Neuronal stem cell (in vitro differentiated cells): ENCODE results near the gene RIC1.
A peak's percentile ranks its signal among the peaks of the same experiment; 100 is the strongest.

Source experiments
- DNase-seq: peaks from one replicate; pipeline ENCODE4 v3.0.0-alpha.2; 2013; ENCODE audit warnings: low spot score
- H2AFZ ChIP-seq: one replicate; pipeline ENCODE4 v1.6.1; 2013; ENCODE audit warnings: mild to moderate bottlenecking, low read length, inconsistent platforms
- H2AK5ac ChIP-seq: 2 replicates; pipeline ENCODE4 v1.6.1; 2013; ENCODE audit warnings: low read depth, mild to moderate bottlenecking, inconsistent platforms, low read length, moderate library complexity, mixed read lengths
- H2BK120ac ChIP-seq: 2 replicates; pipeline ENCODE4 v1.6.1; 2013; ENCODE audit warnings: low read depth, mild to moderate bottlenecking, inconsistent platforms, low read length, moderate library complexity, mixed read lengths
- H2BK12ac ChIP-seq: one replicate; pipeline ENCODE4 v1.6.1; 2013; ENCODE audit warnings: low read length, inconsistent platforms
- H2BK15ac ChIP-seq: 2 replicates; pipeline ENCODE4 v1.6.1; 2013; ENCODE audit warnings: mild to moderate bottlenecking, low read length, inconsistent platforms, mixed read lengths
- H2BK5ac ChIP-seq: one replicate; pipeline ENCODE4 v1.6.1; 2013; ENCODE audit warnings: inconsistent platforms, mild to moderate bottlenecking, low read length, moderate library complexity
- H3K14ac ChIP-seq: one replicate; pipeline ENCODE4 v1.6.1; 2013; ENCODE audit warnings: low read length, inconsistent platforms
- H3K18ac ChIP-seq: 2 replicates; pipeline ENCODE4 v1.6.1; 2013; ENCODE audit warnings: low read length, inconsistent platforms
- H3K23ac ChIP-seq: 2 replicates; pipeline ENCODE4 v1.6.1; 2013; ENCODE audit warnings: low read depth, mild to moderate bottlenecking, mixed read lengths, low read length, inconsistent platforms; ENCODE audit not compliant: poor library complexity
- H3K27ac ChIP-seq: replicated peaks from 3 replicates; pipeline ENCODE4 v1.5.1; 2013; ENCODE audit warnings: low read length, inconsistent platforms
- H3K27me3 ChIP-seq, 3 experiments: 2 replicates each; pipeline ENCODE4 v1.6.1; 2013; ENCODE audit warnings: low read length in 3 of 3, mild to moderate bottlenecking in 2 of 3, inconsistent platforms in 1 of 3, low read depth in 1 of 3, mixed read lengths in 1 of 3, moderate library complexity in 1 of 3; ENCODE audit not compliant: control insufficient read depth in 3 of 3, insufficient read depth in 3 of 3
- H3K36me3 ChIP-seq, 2 donors: replicated peaks in 1 of 2; 2 replicates each; pipeline ENCODE4 v1.6.1; 2013; ENCODE audit warnings: low read length in 2 of 2; ENCODE audit not compliant: control insufficient read depth in 2 of 2, insufficient read depth in 2 of 2
- H3K4ac ChIP-seq: 2 replicates; pipeline ENCODE4 v1.6.1; 2013; ENCODE audit warnings: inconsistent platforms, mild to moderate bottlenecking, low read length, moderate library complexity
- H3K4me1 ChIP-seq, 2 donors: 1 replicate in 1 of 2; 2 replicates in 1 of 2; pipeline ENCODE4 v1.6.1; 2013; ENCODE audit warnings: low read length in 2 of 2, low read depth in 1 of 2; ENCODE audit not compliant: control insufficient read depth in 2 of 2, insufficient read depth in 1 of 2
- H3K4me2 ChIP-seq: one replicate; pipeline ENCODE4 v1.6.1; 2013; ENCODE audit warnings: mild to moderate bottlenecking, low read length, inconsistent platforms; ENCODE audit not compliant: insufficient read depth, poor library complexity, severe bottlenecking
- H3K4me3 ChIP-seq, 2 donors: 2 replicates each; pipeline ENCODE4 v1.5.1; 2013; ENCODE audit warnings: low read length in 2 of 2, mild to moderate bottlenecking in 2 of 2, inconsistent platforms in 1 of 2, moderate library complexity in 1 of 2
- H3K79me1 ChIP-seq: one replicate; pipeline ENCODE4 v1.6.1; 2013; ENCODE audit warnings: low read depth, mild to moderate bottlenecking, inconsistent platforms, low read length, moderate library complexity
- H3K9ac ChIP-seq: one replicate; pipeline ENCODE4 v1.6.1; 2013; ENCODE audit warnings: mild to moderate bottlenecking, low read depth, low read length, inconsistent platforms; ENCODE audit not compliant: poor library complexity
- H3K9me3 ChIP-seq, 2 donors: replicated peaks in 1 of 2; 2 replicates each; pipeline versions ENCODE3 to v1.6.1; 2013; ENCODE audit warnings: low read length in 2 of 2, mild to moderate bottlenecking in 2 of 2, inconsistent platforms in 1 of 2, low read depth in 1 of 2, mixed read lengths in 1 of 2, moderate library complexity in 1 of 2; ENCODE audit not compliant: control insufficient read depth in 2 of 2, insufficient read depth in 1 of 2
- H4K8ac ChIP-seq: one replicate; pipeline ENCODE4 v1.6.1; 2013; ENCODE audit warnings: low read depth, mild to moderate bottlenecking, inconsistent platforms, low read length, moderate library complexity
- H4K91ac ChIP-seq: one replicate; pipeline ENCODE4 v1.6.1; 2013; ENCODE audit warnings: low read length, low read depth, mild to moderate bottlenecking, inconsistent platforms; ENCODE audit not compliant: poor library complexity
- WGBS, 2 donors: extraction: QIAGEN DNeasy Blood & Tissue Kit; methylation state at CpG; one replicate each; pipeline ENCODE4 v1.1.7; 2013; ENCODE audit warnings: missing lambda C conversion rate in 2 of 2, mixed read lengths in 1 of 2; ENCODE audit not compliant: insufficient read length in 2 of 2, insufficient replicate concordance in 1 of 2; ENCODE audit errors: extremely low coverage in 2 of 2; 5-methylcytosine and 5-hydroxymethylcytosine counted together

The RIC1 gene

GRCh38 chr9:5787759-5788302 is 158.9 kb downstream of the RIC1 start:
- Histone ChIP-seq H2AK5ac (no peak overlapping the region), H3K4me3 (no peak overlapping the region), H3K4ac (no peak overlapping the region), H3K27ac (no peak overlapping the region), H3K23ac (no peak overlapping the region), H2BK5ac (no peak overlapping the region), H3K9ac (no peak overlapping the region), H2AFZ (no peak overlapping the region), H3K18ac (no peak overlapping the region), H3K79me1 (peaks cover 1% of the 10 kb centered on the region), H4K91ac (no peak overlapping the region), H2BK15ac (no peak overlapping the region), H4K8ac (no peak overlapping the region), H2BK120ac (no peak overlapping the region), H3K4me1 (no peaks in the 10 kb centered on the region), H2BK12ac (no peak overlapping the region), H3K14ac (no peak overlapping the region), H3K9me3 (peaks cover 2 to 6% of the 10 kb centered on the region in 2 donors), H3K4me2 (no peak overlapping the region), H3K27me3 (no peaks in the 10 kb centered on the region), H3K36me3 (peaks cover 2 to 11% of the 10 kb centered on the region in 2 donors)
- DNase-seq = no peak
- WGBS, 2 donors = no CpG with 5 or more reads among the region's 2 CpGs

- Histone ChIP-seq H2AFZ (no peak overlapping the region), H3K9me3 (peaks cover 2 to 6% of the 10 kb centered on the region in 2 donors), H3K9ac (peak overlapping the region; percentile 2), H3K4me3 (peak overlapping the region in 1 of 2 donors; percentile 65), H3K14ac (no peak overlapping the region), H2BK12ac (no peak overlapping the region), H3K23ac (no peak overlapping the region), H3K4me1 (no peaks in the 10 kb centered on the region), H3K27ac (no peak overlapping the region), H4K8ac (no peak overlapping the region), H2BK15ac (no peak overlapping the region), H3K4me2 (no peak overlapping the region), H2BK120ac (no peak overlapping the region), H2AK5ac (no peak overlapping the region), H4K91ac (no peak overlapping the region), H3K27me3 (no peaks in the 10 kb centered on the region), H3K36me3 (peaks cover 2 to 11% of the 10 kb centered on the region in 2 donors), H3K18ac (no peak overlapping the region), H2BK5ac (no peak overlapping the region), H3K79me1 (no peaks in the 10 kb centered on the region), H3K4ac (no peak overlapping the region)
- DNase-seq = no peak
- WGBS, 2 donors = no CpG with 5 or more reads among the region's 5 CpGs
These were observed 160.6 kb downstream of the RIC1 start for GRCh38 chr9:5789489-5789888.

- no peak overlapping the region for H3K23ac ChIP-seq
- no peak overlapping the region for H3K27ac ChIP-seq
- no peak overlapping the region for H4K91ac ChIP-seq
These were observed 162.0 kb downstream of the RIC1 start for GRCh38 chr9:5790923-5791322.

GRCh38 chr9:5791870-5792269 is 163.0 kb downstream of the RIC1 start:
- no peaks in the 10 kb centered on the region for H3K27me3 ChIP-seq
- H2AK5ac ChIP-seq = no peak overlapping the region
- no peak overlapping the region for H3K27ac ChIP-seq
- H3K79me1 ChIP-seq = no peaks in the 10 kb centered on the region
- H3K9me3 ChIP-seq = peaks cover 2 to 6% of the 10 kb centered on the region in 2 donors
- DNase-seq = no peak
- no peak overlapping the region for H3K14ac ChIP-seq
- H3K4me2 ChIP-seq = no peak overlapping the region
- H3K23ac ChIP-seq = no peak overlapping the region
- no peak overlapping the region for H2BK15ac ChIP-seq
- H4K91ac ChIP-seq = no peak overlapping the region
- H3K4me3 ChIP-seq = no peak overlapping the region
- no CpG with 5 or more reads among the region's 3 CpGs for WGBS, 2 donors
- no peak overlapping the region for H2BK120ac ChIP-seq
- no peak overlapping the region for H3K18ac ChIP-seq
- H3K9ac ChIP-seq = no peak overlapping the region
- peaks cover 0 to 2% of the 10 kb centered on the region in 2 donors for H3K36me3 ChIP-seq
- no peak overlapping the region for H3K4ac ChIP-seq
- H2AFZ ChIP-seq = no peak overlapping the region
- H3K4me1 ChIP-seq = no peaks in the 10 kb centered on the region
- H4K8ac ChIP-seq = no peak overlapping the region
- no peak overlapping the region for H2BK5ac ChIP-seq
- no peak overlapping the region for H2BK12ac ChIP-seq

More at GRCh38 chr9:5790923-5791322, 162.0 kb downstream of the RIC1 start:
- H3K4me1 ChIP-seq = no peaks in the 10 kb centered on the region
- H2BK120ac ChIP-seq = no peak overlapping the region
- H3K9me3 ChIP-seq = peaks cover 2 to 6% of the 10 kb centered on the region in 2 donors
- no peak overlapping the region for H3K4me2 ChIP-seq
- H3K14ac ChIP-seq = no peak overlapping the region
- H4K8ac ChIP-seq = no peak overlapping the region
- WGBS, 2 donors = no CpG with 5 or more reads among the region's 1 CpG
- no peak overlapping the region for H2BK12ac ChIP-seq
- H3K79me1 ChIP-seq = no peaks in the 10 kb centered on the region
- DNase-seq = no peak
- no peaks in the 10 kb centered on the region for H3K27me3 ChIP-seq
- H3K4ac ChIP-seq = no peak overlapping the region
- no peak overlapping the region for H2BK5ac ChIP-seq
- no peak overlapping the region for H3K9ac ChIP-seq
- H3K36me3 ChIP-seq = peaks cover 2 to 5% of the 10 kb centered on the region in 2 donors
- H3K4me3 ChIP-seq = no peak overlapping the region
- no peak overlapping the region for H2BK15ac ChIP-seq
- H2AK5ac ChIP-seq = no peak overlapping the region
- no peak overlapping the region for H3K18ac ChIP-seq
- H2AFZ ChIP-seq = no peak overlapping the region
